Stimulated activated CD8-positive, alpha-beta memory T cell treated with anti-CD3 and anti-CD28 coated beads, Interleukin-15, amount 100 ng/mL, for 1 hour (primary cell): ENCODE measurements around the gene CFAP74.
A peak's percentile ranks its signal among the peaks of the same experiment; 100 is the strongest.

ENCODE experiments used
- DNase-seq: peaks from one replicate; pipeline ENCODE4 v3.0.0-alpha.2; 2020; ENCODE audit warnings: low read depth

The CFAP74 gene

GRCh38 chr1:2003541-2004131, at the start of gene CFAP74:
Gene CFAP74 (minus strand): TSS chr1:2003786. CDS start chr1:1990956, 12,830 bp downstream.
- DNase-seq: no peak

- DNase-seq: no peak
Observed at GRCh38 chr1:2053217-2053616, 49.6 kb upstream of the CFAP74 start.

GRCh38 chr1:2052756-2053155, 49.2 kb upstream of the CFAP74 start:
- no peak for DNase-seq

- no peak for DNase-seq
Observed at GRCh38 chr1:2052054-2052679, 48.6 kb upstream of the CFAP74 start.

- DNase-seq: no peak
Observed at GRCh38 chr1:2050793-2051682, 47.5 kb upstream of the CFAP74 start.

- DNase-seq: no peak
Observed at GRCh38 chr1:2050461-2050792, 46.8 kb upstream of the CFAP74 start.

GRCh38 chr1:2049718-2050431, 46.3 kb upstream of the CFAP74 start, which contains the start of gene PRKCZ:
Gene PRKCZ (plus strand): TSS chr1:2050411. CDS start chr1:2050631, 220 bp downstream.
- peak; percentile 85 for DNase-seq

GRCh38 chr1:2049225-2049717, 45.7 kb upstream of the CFAP74 start:
- DNase-seq: no peak

- no peak for DNase-seq
Observed at GRCh38 chr1:2047749-2048729, 44.5 kb upstream of the CFAP74 start.

GRCh38 chr1:2046953-2047748, 43.6 kb upstream of the CFAP74 start:
- DNase-seq: no peak

- no peak for DNase-seq
Observed at GRCh38 chr1:2046174-2046917, 42.8 kb upstream of the CFAP74 start.

GRCh38 chr1:2045468-2046173, 42.0 kb upstream of the CFAP74 start:
- no peak for DNase-seq

- peak; percentile 52 for DNase-seq
Observed at GRCh38 chr1:2044510-2045319, 41.1 kb upstream of the CFAP74 start.

- no peak for DNase-seq
Observed at GRCh38 chr1:2043886-2044285, 40.3 kb upstream of the CFAP74 start.

- no peak for DNase-seq
Observed at GRCh38 chr1:2042830-2043773, 39.5 kb upstream of the CFAP74 start.

- DNase-seq: no peak
Observed at GRCh38 chr1:2041887-2042286, 38.3 kb upstream of the CFAP74 start.

GRCh38 chr1:2041305-2041704, 37.7 kb upstream of the CFAP74 start:
- DNase-seq: no peak
